ENCODE data around the gene WDFY4.

- TF ChIP-seq CTCF (conservative IDR thresholded peaks at IDR 0.05 in 1 of 2, IDR thresholded peaks at IDR 0.05 in 1 of 2; ENCODE audit: low read depth in 1 of 2, low read length in 2 of 2): no peak
- no peak for TF ChIP-seq EZH2 (IDR thresholded peaks at IDR 0.05; ENCODE audit: low read length, missing control alignments)
Observed at GRCh38 chr10:48926255-48926654, 241.6 kb downstream of the WDFY4 start.
